GM19397 (cell line): ENCODE data around the gene BCL2L13.
A peak's percentile ranks its signal among the peaks of the same experiment; 100 is the strongest.
"Not testable (repeated sequence)": the region's sequence is repeated elsewhere in the genome, so short reads cannot be mapped to it uniquely, and the experiment has no call there.

ENCODE experiments used
- ATAC-seq: cut with Tn5 transposase; IDR thresholded peaks from one replicate; pipeline ENCODE4 v1.9.1; 2021; ENCODE audit warnings: mild to moderate bottlenecking, moderate library complexity; ENCODE audit not compliant: unreplicated experiment

Gene BCL2L13

GRCh38 chr22:17753401-17753989 is 114.9 kb downstream of the BCL2L13 start:
- ATAC-seq, result no peak

- ATAC-seq, result no peak
Observed at GRCh38 chr22:17754233-17754925, 115.8 kb downstream of the BCL2L13 start.

GRCh38 chr22:17761138-17761488 is 122.6 kb downstream of the BCL2L13 start:
- no peak for ATAC-seq

- ATAC-seq, result not testable (repeated sequence)
Observed at GRCh38 chr22:17763442-17763841, 124.9 kb downstream of the BCL2L13 start.

GRCh38 chr22:17764036-17764435 is 125.5 kb downstream of the BCL2L13 start:
- ATAC-seq, result no peak

GRCh38 chr22:17764852-17765251 is 126.3 kb downstream of the BCL2L13 start:
- not testable (repeated sequence) for ATAC-seq

- ATAC-seq, result peak; percentile 60
Observed at GRCh38 chr22:17767233-17768065, 128.9 kb downstream of the BCL2L13 start.

- no peak for ATAC-seq
Observed at GRCh38 chr22:17769013-17769715, 130.6 kb downstream of the BCL2L13 start.

GRCh38 chr22:17769716-17770082 is 131.1 kb downstream of the BCL2L13 start:
- no peak for ATAC-seq

- no peak for ATAC-seq
Observed at GRCh38 chr22:17770180-17771077, 131.9 kb downstream of the BCL2L13 start.

GRCh38 chr22:17772249-17772957 is 133.8 kb downstream of the BCL2L13 start:
- no peak for ATAC-seq

GRCh38 chr22:17772958-17773605 is 134.5 kb downstream of the BCL2L13 start:
- no peak for ATAC-seq

GRCh38 chr22:17773606-17774205 is 135.1 kb downstream of the BCL2L13 start:
- peak; percentile 38 for ATAC-seq

- peak; percentile 44 for ATAC-seq
Observed at GRCh38 chr22:17774206-17774925, 135.8 kb downstream of the BCL2L13 start, which contains the start of gene BID. TSS of gene BID (minus strand) at chr22:17774469. CDS start at chr22:17750116, 24,353 bp downstream.

GRCh38 chr22:17774926-17775685 is 136.5 kb downstream of the BCL2L13 start:
- ATAC-seq, result no peak

GRCh38 chr22:17775781-17776465 is 137.4 kb downstream of the BCL2L13 start:
- ATAC-seq, result no peak
